ENCODE measurements around the gene MYH4.

DNA sequence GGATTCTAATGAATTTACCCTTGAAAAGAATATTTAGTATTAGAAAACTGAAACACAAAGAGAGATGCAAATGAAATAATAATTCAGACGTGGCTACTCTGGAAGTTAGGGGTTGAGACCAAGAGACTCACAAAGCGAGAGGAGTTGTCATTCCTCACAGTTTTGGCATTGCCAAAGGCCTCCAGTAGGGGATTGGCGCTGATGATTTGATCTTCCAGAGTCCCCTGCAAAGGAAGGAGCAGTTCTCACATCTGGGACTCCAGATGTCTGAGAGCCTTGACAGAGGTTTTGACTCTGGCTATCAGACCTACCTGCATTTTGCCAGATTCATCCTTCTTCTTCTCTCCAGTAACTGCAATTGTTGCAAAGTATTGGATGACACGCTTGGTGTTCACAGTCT is 54.2 kb downstream of the MYH4 start:
- TF ChIP-seq POLR2AphosphoS5 (IDR thresholded peaks at IDR 0.05; ENCODE audit: low read depth, low read length) (no peak), SIN3A (IDR thresholded peaks at IDR 0.05; ENCODE audit: borderline replicate concordance, insufficient read depth, low read length) (no peak)
